Neural progenitor cell (in vitro differentiated cells): ENCODE results near the gene FKRP.

ENCODE experiments used
- CTCF ChIP-seq: fragments of 200-600 bp; sonication (generic); IDR thresholded peaks from 2 replicates; pipeline ENCODE4 v1.5.1; 2017; ENCODE audit warnings: antibody characterized with exemption, mild to moderate bottlenecking
- EZH2 ChIP-seq: fragments of 200-600 bp; sonication (generic); IDR thresholded peaks from 2 replicates; pipeline ENCODE4 v1.6.1; 2017; ENCODE audit warnings: antibody characterized with exemption, mild to moderate bottlenecking, moderate library complexity
- EZH2phosphoT487 ChIP-seq: fragments of 200-600 bp; sonication (generic); IDR thresholded peaks from 2 replicates; pipeline ENCODE4 v1.6.1; 2017; ENCODE audit warnings: antibody characterized with exemption

GRCh38 chr19:46723471-46723870 is 22.4 kb upstream of the FKRP start:
- TF ChIP-seq CTCF, result no peak
- TF ChIP-seq EZH2phosphoT487, result no peak
- TF ChIP-seq EZH2, result no peak
